ENCODE data around the gene BFSP1.

DNA sequence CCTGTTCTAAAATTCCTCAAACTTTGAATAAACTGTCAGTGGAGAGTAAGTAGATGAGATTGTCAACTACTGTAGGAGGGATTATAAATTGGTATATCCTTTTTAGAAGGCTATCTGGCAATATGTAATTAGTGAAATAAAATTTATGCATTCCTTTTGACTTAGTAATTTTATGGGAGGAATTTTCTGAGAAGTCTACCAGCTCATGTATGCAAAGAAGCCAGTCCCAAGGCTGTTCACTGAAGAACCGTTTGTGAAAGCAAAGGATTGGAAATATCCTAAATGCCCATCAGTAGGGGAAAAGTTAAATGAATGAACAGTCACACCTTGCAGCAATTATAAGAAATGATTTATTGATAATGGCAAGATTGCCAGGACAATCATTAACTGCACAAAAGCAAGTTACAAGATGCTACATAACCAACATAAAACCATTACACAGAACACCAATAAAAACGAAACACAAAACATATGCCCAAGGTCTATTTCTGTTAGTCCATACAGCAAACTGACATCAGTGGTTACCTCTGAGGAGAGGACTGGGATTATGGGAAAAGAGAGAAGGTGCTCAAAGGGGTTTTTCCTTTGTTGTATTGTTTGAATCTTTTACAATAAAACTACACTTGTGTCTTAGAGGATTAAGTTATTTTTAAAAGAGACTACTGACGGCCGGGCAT lies 34.1 kb upstream of the BFSP1 start:
- TF ChIP-seq POLR2A (IDR thresholded peaks at IDR 0.05), result no peak
- TF ChIP-seq, protein P1, sequence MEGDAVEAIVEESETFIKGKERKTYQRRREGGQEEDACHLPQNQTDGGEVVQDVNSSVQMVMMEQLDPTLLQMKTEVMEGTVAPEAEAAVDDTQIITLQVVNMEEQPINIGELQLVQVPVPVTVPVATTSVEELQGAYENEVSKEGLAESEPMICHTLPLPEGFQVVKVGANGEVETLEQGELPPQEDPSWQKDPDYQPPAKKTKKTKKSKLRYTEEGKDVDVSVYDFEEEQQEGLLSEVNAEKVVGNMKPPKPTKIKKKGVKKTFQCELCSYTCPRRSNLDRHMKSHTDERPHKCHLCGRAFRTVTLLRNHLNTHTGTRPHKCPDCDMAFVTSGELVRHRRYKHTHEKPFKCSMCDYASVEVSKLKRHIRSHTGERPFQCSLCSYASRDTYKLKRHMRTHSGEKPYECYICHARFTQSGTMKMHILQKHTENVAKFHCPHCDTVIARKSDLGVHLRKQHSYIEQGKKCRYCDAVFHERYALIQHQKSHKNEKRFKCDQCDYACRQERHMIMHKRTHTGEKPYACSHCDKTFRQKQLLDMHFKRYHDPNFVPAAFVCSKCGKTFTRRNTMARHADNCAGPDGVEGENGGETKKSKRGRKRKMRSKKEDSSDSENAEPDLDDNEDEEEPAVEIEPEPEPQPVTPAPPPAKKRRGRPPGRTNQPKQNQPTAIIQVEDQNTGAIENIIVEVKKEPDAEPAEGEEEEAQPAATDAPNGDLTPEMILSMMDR (IDR thresholded peaks at IDR 0.05), result no peak

Data from sigmoid colon (tissue), 3 donors.